ENCODE data around the gene SLC25A26. TPM values are rescaled to one million over a fixed set of nuclear protein-coding genes. Genes with fewer than 3 reads are reported as not detected.
"Not testable (repeated sequence)": the region's sequence is repeated elsewhere in the genome, so short reads cannot be mapped to it uniquely, and the experiment has no call there.

Gene SLC25A26
- total RNA-seq, 1 donor from 2014 or later = 17.7 TPM

DNA sequence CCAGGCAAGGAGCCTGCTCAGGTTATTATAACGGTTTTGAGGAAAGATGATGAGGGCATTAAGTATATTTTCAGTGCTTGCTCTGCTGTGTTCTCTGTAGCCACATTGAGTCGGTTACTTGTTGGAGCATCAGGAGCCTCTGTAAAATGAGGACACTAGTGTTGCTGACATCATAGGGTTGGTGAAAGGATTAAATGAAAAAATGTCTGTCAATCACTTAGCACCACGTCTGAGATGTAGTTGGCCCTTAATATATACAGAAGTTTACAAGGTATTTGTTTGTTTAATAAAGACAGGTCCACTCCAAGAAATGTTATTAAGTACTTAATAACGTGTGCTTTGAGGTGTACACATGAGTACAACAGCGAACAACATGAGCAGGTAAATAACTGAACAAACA lies 735 bp upstream of the SLC25A26 start:
- Mint-ChIP-seq H3K27me3 (ENCODE audit: unreplicated experiment) (peaks cover 14% of the 10 kb centered on the region), H3K27ac (ENCODE audit: unreplicated experiment) (no peak overlapping the region), H3K4me1 (ENCODE audit: unreplicated experiment) (peaks cover 14% of the 10 kb centered on the region), H3K36me3 (ENCODE audit: unreplicated experiment) (peaks cover 5% of the 10 kb centered on the region), H3K9me3 (ENCODE audit: unreplicated experiment) (no peaks in the 10 kb centered on the region), H3K4me3 (ENCODE audit: unreplicated experiment) (peak overlapping the region; percentile 91)
- TF ChIP-seq, protein P1, sequence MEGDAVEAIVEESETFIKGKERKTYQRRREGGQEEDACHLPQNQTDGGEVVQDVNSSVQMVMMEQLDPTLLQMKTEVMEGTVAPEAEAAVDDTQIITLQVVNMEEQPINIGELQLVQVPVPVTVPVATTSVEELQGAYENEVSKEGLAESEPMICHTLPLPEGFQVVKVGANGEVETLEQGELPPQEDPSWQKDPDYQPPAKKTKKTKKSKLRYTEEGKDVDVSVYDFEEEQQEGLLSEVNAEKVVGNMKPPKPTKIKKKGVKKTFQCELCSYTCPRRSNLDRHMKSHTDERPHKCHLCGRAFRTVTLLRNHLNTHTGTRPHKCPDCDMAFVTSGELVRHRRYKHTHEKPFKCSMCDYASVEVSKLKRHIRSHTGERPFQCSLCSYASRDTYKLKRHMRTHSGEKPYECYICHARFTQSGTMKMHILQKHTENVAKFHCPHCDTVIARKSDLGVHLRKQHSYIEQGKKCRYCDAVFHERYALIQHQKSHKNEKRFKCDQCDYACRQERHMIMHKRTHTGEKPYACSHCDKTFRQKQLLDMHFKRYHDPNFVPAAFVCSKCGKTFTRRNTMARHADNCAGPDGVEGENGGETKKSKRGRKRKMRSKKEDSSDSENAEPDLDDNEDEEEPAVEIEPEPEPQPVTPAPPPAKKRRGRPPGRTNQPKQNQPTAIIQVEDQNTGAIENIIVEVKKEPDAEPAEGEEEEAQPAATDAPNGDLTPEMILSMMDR (IDR thresholded peaks at IDR 0.05) = no peak
- DNase-seq (ENCODE audit: extremely low spot score, unreplicated experiment) = no peak

DNA sequence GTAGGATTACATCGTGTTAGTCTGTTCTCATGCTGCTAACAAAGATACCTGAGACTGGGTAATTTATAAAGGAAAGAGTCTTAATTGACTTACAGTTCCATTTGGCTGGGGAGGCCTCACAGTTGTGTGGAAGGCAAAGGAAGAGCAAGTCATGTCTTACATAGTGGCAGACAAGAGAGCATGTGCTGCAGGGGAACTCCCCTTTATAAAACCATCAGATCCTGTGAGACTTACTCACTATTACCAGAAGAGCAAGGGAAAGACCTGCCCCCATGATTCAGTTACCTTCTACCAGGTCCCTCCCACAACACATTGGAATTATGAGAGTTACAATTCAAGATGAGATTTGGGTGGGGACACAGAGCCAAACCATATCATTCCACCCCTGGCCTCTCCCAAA lies 3.4 kb downstream of the SLC25A26 start:
- Mint-ChIP-seq H3K4me1 (ENCODE audit: unreplicated experiment) (peaks cover 20% of the 10 kb centered on the region), H3K4me3 (ENCODE audit: unreplicated experiment) (no peak overlapping the region), H3K9me3 (ENCODE audit: unreplicated experiment) (no peaks in the 10 kb centered on the region), H3K27ac (ENCODE audit: unreplicated experiment) (no peak overlapping the region), H3K27me3 (ENCODE audit: unreplicated experiment) (no peaks in the 10 kb centered on the region), H3K36me3 (ENCODE audit: unreplicated experiment) (peaks cover 5% of the 10 kb centered on the region)
- no peak for DNase-seq (ENCODE audit: extremely low spot score, unreplicated experiment)
- TF ChIP-seq, protein P1 (IDR thresholded peaks at IDR 0.05) = no peak

DNA sequence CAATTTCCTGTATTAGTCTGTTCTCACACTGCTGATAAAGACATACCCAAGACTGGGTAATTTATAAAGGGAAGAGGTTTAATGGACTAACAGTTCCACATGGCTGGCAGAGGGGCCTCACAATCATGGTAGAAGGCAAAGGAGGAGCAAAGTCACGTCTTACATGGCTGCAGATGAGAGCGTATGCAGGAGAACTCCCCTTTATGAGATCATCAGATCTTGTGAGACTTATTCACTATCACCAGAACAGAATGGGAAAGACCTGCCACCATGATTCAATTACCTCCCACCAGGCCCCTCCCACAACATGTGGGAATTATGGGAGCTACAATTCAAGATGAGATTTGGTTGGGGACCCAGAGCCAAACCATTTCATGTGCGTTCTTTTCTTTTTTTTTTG lies 5.3 kb downstream of the SLC25A26 start:
- DNase-seq (ENCODE audit: extremely low spot score, unreplicated experiment); H3K9me3 Mint-ChIP-seq (ENCODE audit: unreplicated experiment); H3K36me3 Mint-ChIP-seq (ENCODE audit: unreplicated experiment); H3K4me3 Mint-ChIP-seq (ENCODE audit: unreplicated experiment); H3K27ac Mint-ChIP-seq (ENCODE audit: unreplicated experiment); H3K27me3 Mint-ChIP-seq (ENCODE audit: unreplicated experiment): not testable (repeated sequence)
- H3K4me1 Mint-ChIP-seq (ENCODE audit: unreplicated experiment) = peaks cover 15% of the 10 kb centered on the region

DNA sequence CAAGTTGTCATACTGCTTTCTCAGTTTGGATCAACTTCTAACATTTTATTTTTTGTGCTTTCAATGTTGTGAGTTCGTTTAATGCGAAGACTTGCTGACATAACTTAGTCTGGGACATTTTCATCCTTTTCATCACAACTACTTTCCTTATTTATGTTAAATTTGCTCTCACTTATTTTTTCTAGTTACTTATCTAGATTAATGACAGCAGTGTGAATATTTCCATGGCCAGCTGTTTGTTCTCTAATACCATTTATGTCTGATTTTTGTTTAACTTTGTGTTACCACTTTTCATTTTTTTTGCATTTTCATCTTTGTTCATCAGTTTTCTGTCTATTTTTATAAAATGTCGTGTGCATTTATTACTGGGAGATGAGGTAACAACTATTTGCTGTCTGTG lies 6.2 kb downstream of the SLC25A26 start:
- H3K9me3 Mint-ChIP-seq (ENCODE audit: unreplicated experiment) = no peaks in the 10 kb centered on the region
- H3K27ac Mint-ChIP-seq (ENCODE audit: unreplicated experiment) = no peak overlapping the region
- no peak for DNase-seq (ENCODE audit: extremely low spot score, unreplicated experiment)
- peaks cover 6% of the 10 kb centered on the region for H3K4me1 Mint-ChIP-seq (ENCODE audit: unreplicated experiment)
- H3K36me3 Mint-ChIP-seq (ENCODE audit: unreplicated experiment) = peaks cover 5% of the 10 kb centered on the region
- no peaks in the 10 kb centered on the region for H3K27me3 Mint-ChIP-seq (ENCODE audit: unreplicated experiment)
- TF ChIP-seq, protein P1 (IDR thresholded peaks at IDR 0.05) = no peak
- no peak overlapping the region for H3K4me3 Mint-ChIP-seq (ENCODE audit: unreplicated experiment)

DNA sequence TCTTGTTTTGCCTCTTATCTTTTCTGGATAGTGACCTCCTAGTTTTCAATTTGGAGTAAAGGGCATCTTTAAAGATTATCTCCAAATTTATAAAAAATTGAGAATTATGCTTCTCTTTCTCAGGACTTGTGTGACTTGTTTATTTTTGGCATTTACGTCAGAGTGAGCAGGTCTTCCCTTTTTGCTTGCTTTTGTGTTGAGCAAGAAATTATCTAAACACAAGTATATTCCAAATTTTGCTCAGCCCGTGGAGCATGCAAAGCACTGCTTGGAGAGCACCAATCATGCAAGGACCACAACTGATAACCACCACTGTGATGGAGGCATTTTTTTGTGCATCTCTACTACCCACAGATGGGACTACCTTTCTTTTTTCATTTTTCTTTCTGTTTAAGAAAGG lies 7.1 kb downstream of the SLC25A26 start:
- DNase-seq (ENCODE audit: extremely low spot score, unreplicated experiment) = no peak
- Mint-ChIP-seq H3K27ac (ENCODE audit: unreplicated experiment) (no peak overlapping the region), H3K27me3 (ENCODE audit: unreplicated experiment) (no peaks in the 10 kb centered on the region), H3K4me1 (ENCODE audit: unreplicated experiment) (peaks cover 6% of the 10 kb centered on the region), H3K4me3 (ENCODE audit: unreplicated experiment) (no peak overlapping the region), H3K36me3 (ENCODE audit: unreplicated experiment) (peaks cover 3% of the 10 kb centered on the region), H3K9me3 (ENCODE audit: unreplicated experiment) (no peaks in the 10 kb centered on the region)
- TF ChIP-seq, protein P1 (IDR thresholded peaks at IDR 0.05) = no peak

DNA sequence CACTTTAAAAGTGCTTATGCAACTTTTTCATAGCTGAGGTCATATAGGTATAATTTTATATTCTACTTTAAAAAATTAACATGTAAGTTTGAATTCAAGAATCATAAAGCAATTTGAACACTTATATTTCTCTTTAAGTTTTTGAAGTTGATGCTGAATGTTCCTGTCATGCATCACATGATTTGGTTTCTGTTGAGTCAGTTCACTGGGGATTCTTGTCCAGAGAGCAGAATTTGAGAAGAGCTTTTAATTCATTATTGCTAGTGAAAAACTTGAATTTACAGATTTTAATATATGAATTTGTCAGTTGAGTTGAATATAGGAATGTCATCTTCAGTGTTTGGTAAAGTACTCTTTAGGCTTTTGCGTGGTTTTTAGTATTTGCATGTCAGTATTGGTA lies 7.9 kb downstream of the SLC25A26 start:
- H3K4me1 Mint-ChIP-seq (ENCODE audit: unreplicated experiment) = peaks cover 6% of the 10 kb centered on the region
- no peaks in the 10 kb centered on the region for H3K9me3 Mint-ChIP-seq (ENCODE audit: unreplicated experiment)
- no peak overlapping the region for H3K27ac Mint-ChIP-seq (ENCODE audit: unreplicated experiment)
- DNase-seq (ENCODE audit: extremely low spot score, unreplicated experiment) = no peak
- TF ChIP-seq, protein P1 (IDR thresholded peaks at IDR 0.05) = no peak
- H3K36me3 Mint-ChIP-seq (ENCODE audit: unreplicated experiment) = no peaks in the 10 kb centered on the region
- no peak overlapping the region for H3K4me3 Mint-ChIP-seq (ENCODE audit: unreplicated experiment)
- no peaks in the 10 kb centered on the region for H3K27me3 Mint-ChIP-seq (ENCODE audit: unreplicated experiment)

All from osteocyte (in vitro differentiated cells).